Osteocyte (in vitro differentiated cells): Measurements from ENCODE around the gene HTT. TPM values are rescaled to one million over a fixed set of nuclear protein-coding genes. Genes with fewer than 3 reads are reported as not detected.

Source experiments
- DNase-seq: peaks from one replicate; pipeline ENCODE4 v3.0.0; 2021; ENCODE audit warnings: mixed read lengths; ENCODE audit not compliant: unreplicated experiment; ENCODE audit errors: extremely low spot score
- H3K27ac Mint-ChIP-seq: one replicate; pipeline ENCODE4 v1.8.0; 2021; ENCODE audit warnings: mild to moderate bottlenecking, mixed read lengths; ENCODE audit not compliant: unreplicated experiment
- H3K27me3 Mint-ChIP-seq: one replicate; pipeline ENCODE4 v1.8.0; 2021; ENCODE audit warnings: mixed read lengths; ENCODE audit not compliant: unreplicated experiment
- H3K36me3 Mint-ChIP-seq: one replicate; pipeline ENCODE4 v1.8.0; 2021; ENCODE audit warnings: mixed read lengths; ENCODE audit not compliant: unreplicated experiment
- H3K4me1 Mint-ChIP-seq: one replicate; pipeline ENCODE4 v1.8.0; 2021; ENCODE audit warnings: mixed read lengths; ENCODE audit not compliant: unreplicated experiment
- H3K4me3 Mint-ChIP-seq: one replicate; pipeline ENCODE4 v1.8.0; 2021; ENCODE audit warnings: mild to moderate bottlenecking, moderate library complexity, mixed read lengths; ENCODE audit not compliant: unreplicated experiment
- H3K9me3 Mint-ChIP-seq: one replicate; pipeline ENCODE4 v1.8.0; 2021; ENCODE audit warnings: mixed read lengths; ENCODE audit not compliant: unreplicated experiment
- CTCF ChIP-seq: fragments of 200-600 bp; sonication (generic); IDR thresholded peaks from 2 replicates; pipeline ENCODE4 v1.5.0; 2021; ENCODE audit warnings: antibody characterized with exemption, mild to moderate bottlenecking, moderate library complexity
- total RNA-seq: library from RNA; stranded (reverse); gene quantifications from 2 replicates; pipeline ENCODE4 v1.2.1, GENCODE V29; 2021

The HTT gene
- total RNA-seq, 1 donor from 2014 or later = 51.3 TPM

- Mint-ChIP-seq H3K9me3 (no peaks in the 10 kb centered on the region), H3K4me1 (no peaks in the 10 kb centered on the region), H3K36me3 (peaks cover 51% of the 10 kb centered on the region), H3K27ac (no peak overlapping the region), H3K27me3 (no peaks in the 10 kb centered on the region), H3K4me3 (no peak overlapping the region)
- TF ChIP-seq CTCF = no peak
- no peak for DNase-seq
Observed at GRCh38 chr4:3174371-3175338, 100.2 kb downstream of the HTT start.

- H3K27me3 Mint-ChIP-seq = no peaks in the 10 kb centered on the region
- H3K36me3 Mint-ChIP-seq = peaks cover 54% of the 10 kb centered on the region
- peak; percentile 54 for DNase-seq
- no peak overlapping the region for H3K4me3 Mint-ChIP-seq
- no peaks in the 10 kb centered on the region for H3K4me1 Mint-ChIP-seq
- H3K9me3 Mint-ChIP-seq = no peaks in the 10 kb centered on the region
- no peak for TF ChIP-seq CTCF
- no peak overlapping the region for H3K27ac Mint-ChIP-seq
Observed at GRCh38 chr4:3176367-3177229, 102.1 kb downstream of the HTT start.

- Mint-ChIP-seq H3K9me3 (no peaks in the 10 kb centered on the region), H3K36me3 (peaks cover 51% of the 10 kb centered on the region), H3K4me3 (no peak overlapping the region), H3K27me3 (no peaks in the 10 kb centered on the region), H3K4me1 (no peaks in the 10 kb centered on the region), H3K27ac (no peak overlapping the region)
- no peak for TF ChIP-seq CTCF
- DNase-seq = no peak
Observed at GRCh38 chr4:3177426-3177825, 102.9 kb downstream of the HTT start.

- H3K36me3 Mint-ChIP-seq = peaks cover 51% of the 10 kb centered on the region
- no peaks in the 10 kb centered on the region for H3K27me3 Mint-ChIP-seq
- no peaks in the 10 kb centered on the region for H3K9me3 Mint-ChIP-seq
- H3K4me1 Mint-ChIP-seq = no peaks in the 10 kb centered on the region
- DNase-seq = peak; percentile 10
- no peak for TF ChIP-seq CTCF
- H3K4me3 Mint-ChIP-seq = no peak overlapping the region
- H3K27ac Mint-ChIP-seq = no peak overlapping the region
Observed at GRCh38 chr4:3177905-3178304, 103.4 kb downstream of the HTT start.

- Mint-ChIP-seq H3K36me3 (peaks cover 48% of the 10 kb centered on the region), H3K4me3 (no peak overlapping the region), H3K9me3 (no peaks in the 10 kb centered on the region), H3K27me3 (no peaks in the 10 kb centered on the region), H3K4me1 (no peaks in the 10 kb centered on the region), H3K27ac (no peak overlapping the region)
- TF ChIP-seq CTCF = no peak
- no peak for DNase-seq
Observed at GRCh38 chr4:3178351-3178750, 103.9 kb downstream of the HTT start.
